ENCODE data around the gene ABHD12. TPM values are rescaled to one million over a fixed set of nuclear protein-coding genes. Genes with fewer than 3 reads are reported as not detected.

Gene ABHD12
- total and polyA plus RNA-seq, 10 of the 15 experiments (the other 5 are each of a cell fraction or from before 2014, with no cell fraction given): 1.5 to 61.8 (median 26.7) TPM

DNA sequence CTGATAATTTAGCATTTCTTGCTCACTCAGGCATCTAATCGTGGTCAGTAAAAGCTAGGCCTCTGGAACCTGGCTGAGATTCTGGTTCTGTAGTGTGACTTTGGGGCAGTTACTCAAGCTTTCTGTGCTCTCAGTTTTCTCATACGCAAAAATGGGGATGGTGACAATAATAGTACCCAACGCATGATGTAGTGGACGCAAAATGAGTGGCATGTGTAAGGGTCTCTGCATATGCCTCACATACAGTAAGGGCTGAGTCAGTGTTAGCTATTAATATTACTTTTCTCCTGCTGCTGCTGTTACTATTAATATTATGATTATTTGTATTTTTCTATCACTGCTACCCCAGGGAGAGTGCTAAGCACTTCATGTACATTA, 17.5 kb upstream of the ABHD12 start:
- no peak for FAIRE-seq

More for the DNA sequence above, 17.5 kb upstream of the ABHD12 start:
- ATAC-seq (peak; percentile 39), DNase-seq (ENCODE audit: low read depth, low spot score) (no peak)
- Histone ChIP-seq H3K79me2 (ENCODE audit: control insufficient read depth, insufficient read depth, low read length) (peaks cover 25% of the 10 kb centered on the region), H3K27ac (ENCODE audit: control insufficient read depth, insufficient read depth) (peak overlapping the region; percentile 93), H3K4me3 (peak overlapping the region; percentile 87), H3K4me1 (ENCODE audit: control insufficient read depth, insufficient read depth, low read length) (peaks cover 9% of the 10 kb centered on the region), H3K27me3 (replicated peaks in 1 of 2; ENCODE audit: control insufficient read depth in 2 of 2, insufficient read depth in 2 of 2, low read length in 1 of 2) (no peaks in the 10 kb centered on the region), H3K9me3 (replicated peaks; ENCODE audit: control insufficient read depth, insufficient read depth, low read length) (no peaks in the 10 kb centered on the region; the same call in 2 of the 3 replicates), H3K4me2 (ENCODE audit: control insufficient read depth, insufficient read depth) (peak overlapping the region; percentile 48), H3K36me3 (ENCODE audit: control insufficient read depth in 2 of 2, insufficient read depth in 2 of 2, low read length in 1 of 2) (no peaks in the 10 kb centered on the region; a peak in 1 of 4 replicates), H4K20me1 (ENCODE audit: control insufficient read depth, insufficient read depth) (no peaks in the 10 kb centered on the region), H2AFZ (ENCODE audit: control insufficient read depth, low read depth, low read length) (peak overlapping the region; percentile 64), H3K9ac (ENCODE audit: control insufficient read depth, insufficient read depth, low read length) (peak overlapping the region; percentile 98)
- POLR2A ChIA-PET: interaction anchor here (1.1 to 1.2 kb wide), 3 partner anchors 11 to 27 kb away, joined by 3 read pairs; partner anchors contain the start of gene ABHD12
- in situ Hi-C loops (cut with MboI): loop anchor here (10.0 kb wide), 1 partner anchor 353 kb away; the partner anchor contains the start of gene ACSS1
- WGBS (ENCODE audit: insufficient coverage, insufficient replicate concordance, low lambda C conversion rate, missing lambda C conversion rate): 1% methylated on average over 4 of the region's 4 CpGs
- RAD21 ChIA-PET (ENCODE audit: unreplicated experiment): interaction anchor here (1.0 to 1.8 kb wide), 3 partner anchors 13 to 161 kb away, joined by 4 to 7 read pairs (median 5); partner anchors contain the start of genes ABHD12 and PYGB
- no TSS peak for BruUV-seq (replicated peaks)
- intact Hi-C loops (cut with micrococcal nuclease; ENCODE audit: unreplicated experiment): no loop called here
- CTCF ChIA-PET: interaction anchor here (1.2 to 3.7 kb wide), 5 partner anchors 10 to 414 kb away, joined by 3 to 40 read pairs (median 4); no protein-coding TSS in a partner anchor
- TF ChIP-seq, protein P1, sequence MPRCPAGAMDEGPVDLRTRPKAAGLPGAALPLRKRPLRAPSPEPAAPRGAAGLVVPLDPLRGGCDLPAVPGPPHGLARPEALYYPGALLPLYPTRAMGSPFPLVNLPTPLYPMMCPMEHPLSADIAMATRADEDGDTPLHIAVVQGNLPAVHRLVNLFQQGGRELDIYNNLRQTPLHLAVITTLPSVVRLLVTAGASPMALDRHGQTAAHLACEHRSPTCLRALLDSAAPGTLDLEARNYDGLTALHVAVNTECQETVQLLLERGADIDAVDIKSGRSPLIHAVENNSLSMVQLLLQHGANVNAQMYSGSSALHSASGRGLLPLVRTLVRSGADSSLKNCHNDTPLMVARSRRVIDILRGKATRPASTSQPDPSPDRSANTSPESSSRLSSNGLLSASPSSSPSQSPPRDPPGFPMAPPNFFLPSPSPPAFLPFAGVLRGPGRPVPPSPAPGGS (IDR thresholded peaks at IDR 0.05; ENCODE audit: borderline replicate concordance, insufficient read depth, low read depth, low read length, poor library complexity, severe bottlenecking): peak; percentile 30
- TF ChIP-seq, protein P2, sequence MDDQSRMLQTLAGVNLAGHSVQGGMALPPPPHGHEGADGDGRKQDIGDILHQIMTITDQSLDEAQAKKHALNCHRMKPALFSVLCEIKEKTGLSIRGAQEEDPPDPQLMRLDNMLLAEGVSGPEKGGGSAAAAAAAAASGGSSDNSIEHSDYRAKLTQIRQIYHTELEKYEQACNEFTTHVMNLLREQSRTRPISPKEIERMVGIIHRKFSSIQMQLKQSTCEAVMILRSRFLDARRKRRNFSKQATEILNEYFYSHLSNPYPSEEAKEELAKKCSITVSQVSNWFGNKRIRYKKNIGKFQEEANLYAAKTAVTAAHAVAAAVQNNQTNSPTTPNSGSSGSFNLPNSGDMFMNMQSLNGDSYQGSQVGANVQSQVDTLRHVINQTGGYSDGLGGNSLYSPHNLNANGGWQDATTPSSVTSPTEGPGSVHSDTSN (IDR thresholded peaks at IDR 0.05; ENCODE audit: insufficient replicate concordance, low read depth, low read length): peak; percentile 20
- TF ChIP-seq KLF5 (IDR thresholded peaks at IDR 0.05; ENCODE audit: partially characterized antibody): no peak
- TF ChIP-seq, protein P3, sequence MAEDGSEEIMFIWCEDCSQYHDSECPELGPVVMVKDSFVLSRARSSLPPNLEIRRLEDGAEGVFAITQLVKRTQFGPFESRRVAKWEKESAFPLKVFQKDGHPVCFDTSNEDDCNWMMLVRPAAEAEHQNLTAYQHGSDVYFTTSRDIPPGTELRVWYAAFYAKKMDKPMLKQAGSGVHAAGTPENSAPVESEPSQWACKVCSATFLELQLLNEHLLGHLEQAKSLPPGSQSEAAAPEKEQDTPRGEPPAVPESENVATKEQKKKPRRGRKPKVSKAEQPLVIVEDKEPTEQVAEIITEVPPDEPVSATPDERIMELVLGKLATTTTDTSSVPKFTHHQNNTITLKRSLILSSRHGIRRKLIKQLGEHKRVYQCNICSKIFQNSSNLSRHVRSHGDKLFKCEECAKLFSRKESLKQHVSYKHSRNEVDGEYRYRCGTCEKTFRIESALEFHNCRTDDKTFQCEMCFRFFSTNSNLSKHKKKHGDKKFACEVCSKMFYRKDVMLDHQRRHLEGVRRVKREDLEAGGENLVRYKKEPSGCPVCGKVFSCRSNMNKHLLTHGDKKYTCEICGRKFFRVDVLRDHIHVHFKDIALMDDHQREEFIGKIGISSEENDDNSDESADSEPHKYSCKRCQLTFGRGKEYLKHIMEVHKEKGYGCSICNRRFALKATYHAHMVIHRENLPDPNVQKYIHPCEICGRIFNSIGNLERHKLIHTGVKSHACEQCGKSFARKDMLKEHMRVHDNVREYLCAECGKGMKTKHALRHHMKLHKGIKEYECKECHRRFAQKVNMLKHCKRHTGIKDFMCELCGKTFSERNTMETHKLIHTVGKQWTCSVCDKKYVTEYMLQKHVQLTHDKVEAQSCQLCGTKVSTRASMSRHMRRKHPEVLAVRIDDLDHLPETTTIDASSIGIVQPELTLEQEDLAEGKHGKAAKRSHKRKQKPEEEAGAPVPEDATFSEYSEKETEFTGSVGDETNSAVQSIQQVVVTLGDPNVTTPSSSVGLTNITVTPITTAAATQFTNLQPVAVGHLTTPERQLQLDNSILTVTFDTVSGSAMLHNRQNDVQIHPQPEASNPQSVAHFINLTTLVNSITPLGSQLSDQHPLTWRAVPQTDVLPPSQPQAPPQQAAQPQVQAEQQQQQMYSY (CRISPR knock-in tag; IDR thresholded peaks at IDR 0.05): no peak
- SMC1A ChIA-PET (ENCODE audit: uncharacterized antibody, unreplicated experiment): interaction anchor here (1.0 to 3.3 kb wide), 7 partner anchors 10 to 208 kb away, joined by 3 to 26 read pairs (median 3); partner anchors contain the start of gene PYGB
